HepG2 (cell line): ENCODE data around the gene WDR87. TPM values are rescaled to one million over a fixed set of nuclear protein-coding genes. Genes with fewer than 3 reads are reported as not detected.

ENCODE experiments used
- ATF6 ChIP-seq: sonication (generic); formaldehyde crosslinking; conservative IDR thresholded peaks from 2 replicates; pipeline ENCODE4 v1.4.0; 2020; ENCODE audit warnings: missing genetic modification reagents
- ATF7-NPFF ChIP-seq: sonication (generic); formaldehyde crosslinking; IDR thresholded peaks from 2 replicates; pipeline ENCODE4 v1.8.1; 2023; ENCODE audit warnings: mild to moderate bottlenecking, low read depth, missing genetic modification reagents, moderate library complexity
- CENPX ChIP-seq: sonication (generic); formaldehyde crosslinking; IDR thresholded peaks from 2 replicates; pipeline ENCODE4 v1.9.0; 2021; ENCODE audit warnings: mild to moderate bottlenecking, missing genetic modification reagents, moderate library complexity
- CHD4 ChIP-seq: fragments of 200-600 bp; sonication (generic); IDR thresholded peaks from 2 replicates; pipeline ENCODE4 v1.7.0; 2017; ENCODE audit warnings: mild to moderate bottlenecking, low read length, borderline replicate concordance
- DRAP1 ChIP-seq: IDR thresholded peaks from 2 replicates; pipeline ENCODE4 v1.6.1; 2016; ENCODE audit warnings: missing genetic modification reagents, missing compliant biosample characterization
- HNF4A ChIP-seq: sonication (generic); formaldehyde crosslinking; IDR thresholded peaks from 2 replicates; pipeline ENCODE4 v1.4.0; 2020; ENCODE audit warnings: missing genetic modification reagents
- HNF4G ChIP-seq, 2 experiments: sonication (generic) in 1 of 2; formaldehyde crosslinking in 1 of 2; IDR thresholded peaks; 2 replicates each; pipeline versions ENCODE4 v1.4.0 to v1.6.1; 2011 to 2020; ENCODE audit warnings: borderline replicate concordance in 2 of 2, low read depth in 2 of 2, mild to moderate bottlenecking in 2 of 2, low read length in 1 of 2, missing genetic modification reagents in 1 of 2, moderate library complexity in 1 of 2
- HOMEZ ChIP-seq: IDR thresholded peaks from 2 replicates; pipeline ENCODE4 v1.6.1; 2016; ENCODE audit warnings: low read depth
- KAT2B ChIP-seq: fragments of 150-350 bp; IDR thresholded peaks from 2 replicates; pipeline ENCODE4 v1.6.1; 2014; ENCODE audit warnings: low read depth, low read length, borderline replicate concordance
- KLF13 ChIP-seq: sonication (generic); formaldehyde crosslinking; IDR thresholded peaks from 2 replicates; pipeline ENCODE4 v1.4.0; 2020; ENCODE audit warnings: mild to moderate bottlenecking, missing genetic modification reagents
- NFYB ChIP-seq: sonication (generic); formaldehyde crosslinking; IDR thresholded peaks from 2 replicates; pipeline ENCODE4 v1.4.0; 2020; ENCODE audit warnings: missing genetic modification reagents
- PRMT3 ChIP-seq: sonication (generic); formaldehyde crosslinking; IDR thresholded peaks from 2 replicates; pipeline ENCODE4 v1.8.1; 2022; ENCODE audit warnings: low read depth, mild to moderate bottlenecking, moderate library complexity, missing genetic modification reagents, borderline replicate concordance
- RAD51 ChIP-seq: fragments of 450-650 bp; IDR thresholded peaks from 2 replicates; pipeline ENCODE4 v1.6.1; 2016; ENCODE audit warnings: borderline replicate concordance
- ZBTB14 ChIP-seq: sonication (generic); formaldehyde crosslinking; IDR thresholded peaks from 2 replicates; pipeline ENCODE4 v1.4.0; 2020; ENCODE audit warnings: missing genetic modification reagents
- ZBTB26 ChIP-seq: IDR thresholded peaks from 2 replicates; pipeline ENCODE4 v1.6.1; 2016; ENCODE audit warnings: missing compliant biosample characterization, missing genetic modification reagents, borderline replicate concordance
- ZBTB3 ChIP-seq: sonication (generic); formaldehyde crosslinking; IDR thresholded peaks from 2 replicates; pipeline ENCODE4 v1.4.0; 2020; ENCODE audit warnings: low read depth, mild to moderate bottlenecking, moderate library complexity, missing genetic modification reagents, borderline replicate concordance
- ZNF180 ChIP-seq: sonication (generic); formaldehyde crosslinking; IDR thresholded peaks from 2 replicates; pipeline ENCODE4 v1.4.0; 2020; ENCODE audit warnings: low read depth, missing genetic modification reagents, borderline replicate concordance
- ZNF251 ChIP-seq: sonication (generic); formaldehyde crosslinking; IDR thresholded peaks from 2 replicates; pipeline ENCODE4 v1.9.0; 2021; ENCODE audit warnings: mild to moderate bottlenecking, missing genetic modification reagents
- ZNF33B ChIP-seq: sonication (generic); formaldehyde crosslinking; IDR thresholded peaks from 2 replicates; pipeline ENCODE4 v1.5.1; 2020; ENCODE audit warnings: mild to moderate bottlenecking, missing genetic modification reagents
- ZNF549 ChIP-seq: sonication (generic); formaldehyde crosslinking; IDR thresholded peaks from 2 replicates; pipeline ENCODE4 v1.5.0; 2020; ENCODE audit warnings: missing genetic modification reagents
- ZNF550 ChIP-seq: sonication (generic); formaldehyde crosslinking; IDR thresholded peaks from 2 replicates; pipeline ENCODE4 v1.4.0; 2020; ENCODE audit warnings: mild to moderate bottlenecking, missing genetic modification reagents, borderline replicate concordance
- ZNF615 ChIP-seq: sonication (generic); formaldehyde crosslinking; IDR thresholded peaks from 2 replicates; pipeline ENCODE4 v1.5.0; 2020; ENCODE audit warnings: mild to moderate bottlenecking, missing genetic modification reagents, borderline replicate concordance
- ZNF816 ChIP-seq: sonication (generic); formaldehyde crosslinking; IDR thresholded peaks from 2 replicates; pipeline ENCODE4 v1.8.0; 2022; ENCODE audit warnings: missing genetic modification reagents, mild to moderate bottlenecking, borderline replicate concordance
- polyA plus RNA-seq, 8 experiments: library from polyadenylated mRNA; depleted of rRNA in 3 of 8; stranded (reverse) in 7 of 8; unstranded in 1 of 8; fragments of >200 nt; fragmentation: Illumina TruSeq in 4 of 8; extraction: Trizol in 4 of 8; gene quantifications; 2 replicates each; pipeline versions ENCODE4 v1.2.1 to v1.2.3, GENCODE V29; 2011 to 2016; ENCODE audit warnings: low read depth in 4 of 8, missing spikeins in 1 of 8, mixed read lengths in 1 of 8; ENCODE audit not compliant: insufficient read depth in 1 of 8
- total RNA-seq, 5 experiments: library from RNA; depleted of rRNA; stranded (reverse); fragments of >200 nt; fragmentation: Illumina TruSeq; extraction: Trizol; gene quantifications; 2 replicates each; pipeline ENCODE4 v1.2.3, GENCODE V29; 2016; ENCODE audit warnings: low read depth in 1 of 5

WDR87 gene
- total and polyA plus RNA-seq, 2 of the 13 experiments (the other 11 are each of a cell fraction or from before 2014, with no cell fraction given), result not detected

GRCh38 chr19:37906869-37907734 lies 708 bp upstream of the WDR87 start, which contains the start of gene SIPA1L3 (continued):
- no peak for TF ChIP-seq ZBTB26 (CRISPR knock-in tag)
- TF ChIP-seq ZNF615 (CRISPR knock-in tag), result no peak
- TF ChIP-seq HNF4A (CRISPR knock-in tag), result no peak
- no peak for TF ChIP-seq HNF4G (IDR thresholded peaks at IDR 0.05; ENCODE audit: borderline replicate concordance, low read depth, low read length)
- TF ChIP-seq HNF4G (CRISPR knock-in tag; IDR thresholded peaks at IDR 0.05; ENCODE audit: borderline replicate concordance, low read depth), result no peak
- TF ChIP-seq DRAP1 (CRISPR knock-in tag), result peak; percentile 93
- no peak for TF ChIP-seq ZNF251 (CRISPR knock-in tag)
- no peak for TF ChIP-seq ZBTB3 (CRISPR knock-in tag)
- TF ChIP-seq ZBTB14, result peak; percentile 86
- no peak for TF ChIP-seq PRMT3 (CRISPR knock-in tag)
- TF ChIP-seq NFYB (CRISPR knock-in tag), result peak; percentile 66
- TF ChIP-seq HOMEZ (CRISPR knock-in tag), result no peak
- no peak for TF ChIP-seq ZNF549
- TF ChIP-seq ATF6 (CRISPR knock-in tag), result no peak
- TF ChIP-seq ZNF180, result 0 out of 2 replicates have a peak, but pooled peaks have one; percentile 53
- no peak for TF ChIP-seq ZNF33B
- no peak for TF ChIP-seq RAD51
- TF ChIP-seq KAT2B, result no peak
- TF ChIP-seq KLF13 (CRISPR knock-in tag), result no peak; the same call in 1 of the 2 replicates
- TF ChIP-seq ATF7-NPFF (CRISPR knock-in tag), result 0 out of 2 replicates have a peak, but pooled peaks have one; percentile 25
- TF ChIP-seq CENPX (CRISPR knock-in tag), result no peak
- no peak for TF ChIP-seq ZNF816 (CRISPR knock-in tag)
- TF ChIP-seq ZNF550, result no peak
- TF ChIP-seq CHD4, result no peak
